Suprapubic skin (tissue), 4 donors: ENCODE measurements around the gene KISS1.

Experiments used
- POLR2A ChIP-seq, 2 donors: fragments of 450-650 bp; IDR thresholded peaks; one replicate each; pipeline ENCODE4 v1.6.1; 2017; ENCODE audit warnings: antibody characterized with exemption in 2 of 2, mild to moderate bottlenecking in 2 of 2, moderate library complexity in 2 of 2
- POLR2AphosphoS5 ChIP-seq, 3 donors: sonication (generic); formaldehyde crosslinking; IDR thresholded peaks; one replicate each; pipeline ENCODE4 v1.6.1; 2017; ENCODE audit warnings: antibody characterized with exemption in 3 of 3
- TF ChIP-seq, protein P1 (sequence below), 2 donors: fragments of 200-600 bp in 1 of 2; fragments of 450-650 bp in 1 of 2; sonication (generic) in 1 of 2; IDR thresholded peaks; one replicate each; pipeline ENCODE4 v1.5.1; 2016 to 2019; ENCODE audit warnings: antibody characterized with exemption in 2 of 2, mild to moderate bottlenecking in 1 of 2, moderate library complexity in 1 of 2

DNA sequence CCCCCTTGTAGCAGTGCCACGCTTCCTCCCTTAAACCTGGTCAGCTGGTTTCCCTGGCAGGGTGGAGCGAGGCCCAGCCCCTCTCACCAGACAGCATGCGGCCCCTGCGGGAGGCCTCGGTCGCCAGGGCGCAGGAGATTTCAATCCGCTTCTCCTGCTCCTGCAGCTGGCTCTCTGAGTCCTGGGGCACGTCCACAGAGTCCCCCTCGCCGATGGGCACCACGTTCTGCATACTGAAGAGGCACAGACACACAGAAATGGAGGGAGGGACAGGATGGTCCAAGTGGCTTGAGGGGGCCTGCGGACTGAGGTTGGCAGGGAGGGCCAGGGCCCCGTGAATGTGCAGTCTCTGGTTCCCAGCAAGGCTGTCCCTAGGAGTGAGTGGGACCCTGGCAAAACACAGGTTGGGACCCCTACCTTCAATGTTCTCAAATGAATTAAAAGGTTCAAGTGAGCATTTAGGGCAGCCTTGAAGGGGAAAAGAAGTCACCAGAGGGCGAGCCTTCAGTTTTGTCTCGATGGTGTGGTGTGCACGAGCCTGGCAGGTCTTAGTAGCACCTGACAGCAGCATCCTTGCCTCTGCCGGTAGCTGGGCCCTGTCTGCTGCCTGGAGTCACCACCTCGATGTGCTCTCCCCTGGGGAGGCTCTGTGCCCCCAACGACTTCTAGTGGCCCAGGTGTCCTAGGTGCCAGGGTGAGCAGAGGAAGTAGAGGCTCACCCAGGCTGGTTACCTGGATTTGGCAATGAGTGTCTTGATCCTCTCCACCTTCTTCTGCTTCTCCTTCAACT lies 31.9 kb upstream of the KISS1 start:
- TF ChIP-seq, protein P1, sequence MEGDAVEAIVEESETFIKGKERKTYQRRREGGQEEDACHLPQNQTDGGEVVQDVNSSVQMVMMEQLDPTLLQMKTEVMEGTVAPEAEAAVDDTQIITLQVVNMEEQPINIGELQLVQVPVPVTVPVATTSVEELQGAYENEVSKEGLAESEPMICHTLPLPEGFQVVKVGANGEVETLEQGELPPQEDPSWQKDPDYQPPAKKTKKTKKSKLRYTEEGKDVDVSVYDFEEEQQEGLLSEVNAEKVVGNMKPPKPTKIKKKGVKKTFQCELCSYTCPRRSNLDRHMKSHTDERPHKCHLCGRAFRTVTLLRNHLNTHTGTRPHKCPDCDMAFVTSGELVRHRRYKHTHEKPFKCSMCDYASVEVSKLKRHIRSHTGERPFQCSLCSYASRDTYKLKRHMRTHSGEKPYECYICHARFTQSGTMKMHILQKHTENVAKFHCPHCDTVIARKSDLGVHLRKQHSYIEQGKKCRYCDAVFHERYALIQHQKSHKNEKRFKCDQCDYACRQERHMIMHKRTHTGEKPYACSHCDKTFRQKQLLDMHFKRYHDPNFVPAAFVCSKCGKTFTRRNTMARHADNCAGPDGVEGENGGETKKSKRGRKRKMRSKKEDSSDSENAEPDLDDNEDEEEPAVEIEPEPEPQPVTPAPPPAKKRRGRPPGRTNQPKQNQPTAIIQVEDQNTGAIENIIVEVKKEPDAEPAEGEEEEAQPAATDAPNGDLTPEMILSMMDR (IDR thresholded peaks at IDR 0.05): no peak
- TF ChIP-seq POLR2AphosphoS5 (IDR thresholded peaks at IDR 0.05): no peak
- TF ChIP-seq POLR2A (IDR thresholded peaks at IDR 0.05): no peak
